A172 (cell line): ENCODE data around the gene DDX52. TPM values are rescaled to one million over a fixed set of nuclear protein-coding genes. Genes with fewer than 3 reads are reported as not detected.
"Not testable (repeated sequence)": the region's sequence is repeated elsewhere in the genome, so short reads cannot be mapped to it uniquely, and the experiment has no call there.

Experiments
- DNase-seq: peaks from one replicate; pipeline ENCODE4 v3.0.0-alpha.2; 2015; ENCODE audit warnings: low spot score
- total RNA-seq: library from RNA; depleted of rRNA; stranded (reverse); fragments of >200 nt; shearing (Covaris generic); gene quantifications from 2 replicates; pipeline ENCODE4 v1.2.3, GENCODE V29; 2014

The DDX52 gene
- total RNA-seq, 1 experiment from 2014 or later, result 59.3 TPM

- peak; percentile 68 for DNase-seq
Measured at GRCh38 chr17:37650419-37651003, 7.3 kb upstream of the DDX52 start.

- DNase-seq, result peak; percentile 65
Measured at GRCh38 chr17:37648555-37648954, 5.3 kb upstream of the DDX52 start.

- no peak for DNase-seq
Measured at GRCh38 chr17:37647856-37648255, 4.6 kb upstream of the DDX52 start.

- peak; percentile 37 for DNase-seq
Measured at GRCh38 chr17:37643869-37644268, 623 bp upstream of the DDX52 start.

GRCh38 chr17:37642681-37643080, 565 bp downstream of the DDX52 start:
- peak; percentile 32 for DNase-seq

- DNase-seq, result no peak
Measured at GRCh38 chr17:37640015-37640414, 3.2 kb downstream of the DDX52 start.

GRCh38 chr17:37637956-37638355, 5.3 kb downstream of the DDX52 start:
- DNase-seq, result no peak

GRCh38 chr17:37616430-37616829, 26.8 kb downstream of the DDX52 start:
- not testable (repeated sequence) for DNase-seq

- DNase-seq, result no peak
Measured at GRCh38 chr17:37614823-37615222, 28.4 kb downstream of the DDX52 start.

GRCh38 chr17:37614391-37614790, 28.9 kb downstream of the DDX52 start:
- no peak for DNase-seq

- DNase-seq, result no peak
Measured at GRCh38 chr17:37610971-37611370, 32.3 kb downstream of the DDX52 start.

- DNase-seq, result not testable (repeated sequence)
Measured at GRCh38 chr17:37610041-37610420, 33.2 kb downstream of the DDX52 start.

- peak; percentile 97 for DNase-seq
Measured at GRCh38 chr17:37609170-37610040, 33.8 kb downstream of the DDX52 start, which contains the start of gene SYNRG. SYNRG (minus strand) TSS chr17:37609418; CDS start chr17:37609355, 63 bp downstream.

GRCh38 chr17:37608351-37609169, 34.7 kb downstream of the DDX52 start:
- peak; percentile 55 for DNase-seq

- DNase-seq, result no peak
Measured at GRCh38 chr17:37607637-37608331, 35.5 kb downstream of the DDX52 start.

GRCh38 chr17:37605813-37606505, 37.3 kb downstream of the DDX52 start:
- DNase-seq, result no peak

GRCh38 chr17:37605081-37605480, 38.2 kb downstream of the DDX52 start:
- no peak for DNase-seq

- DNase-seq, result no peak
Measured at GRCh38 chr17:37604556-37604955, 38.7 kb downstream of the DDX52 start.

GRCh38 chr17:37598145-37598544, 45.1 kb downstream of the DDX52 start:
- no peak for DNase-seq

GRCh38 chr17:37592291-37592690, 51.0 kb downstream of the DDX52 start:
- no peak for DNase-seq

- no peak for DNase-seq
Measured at GRCh38 chr17:37585066-37585465, 58.2 kb downstream of the DDX52 start.
